GM21825 (cell line): ENCODE measurements around the gene ZNF397.

Source experiments
- ATAC-seq: cut with Tn5 transposase; IDR thresholded peaks from one replicate; pipeline ENCODE4 v1.9.1; 2021; ENCODE audit warnings: mild to moderate bottlenecking, moderate library complexity; ENCODE audit not compliant: unreplicated experiment

The ZNF397 gene

DNA sequence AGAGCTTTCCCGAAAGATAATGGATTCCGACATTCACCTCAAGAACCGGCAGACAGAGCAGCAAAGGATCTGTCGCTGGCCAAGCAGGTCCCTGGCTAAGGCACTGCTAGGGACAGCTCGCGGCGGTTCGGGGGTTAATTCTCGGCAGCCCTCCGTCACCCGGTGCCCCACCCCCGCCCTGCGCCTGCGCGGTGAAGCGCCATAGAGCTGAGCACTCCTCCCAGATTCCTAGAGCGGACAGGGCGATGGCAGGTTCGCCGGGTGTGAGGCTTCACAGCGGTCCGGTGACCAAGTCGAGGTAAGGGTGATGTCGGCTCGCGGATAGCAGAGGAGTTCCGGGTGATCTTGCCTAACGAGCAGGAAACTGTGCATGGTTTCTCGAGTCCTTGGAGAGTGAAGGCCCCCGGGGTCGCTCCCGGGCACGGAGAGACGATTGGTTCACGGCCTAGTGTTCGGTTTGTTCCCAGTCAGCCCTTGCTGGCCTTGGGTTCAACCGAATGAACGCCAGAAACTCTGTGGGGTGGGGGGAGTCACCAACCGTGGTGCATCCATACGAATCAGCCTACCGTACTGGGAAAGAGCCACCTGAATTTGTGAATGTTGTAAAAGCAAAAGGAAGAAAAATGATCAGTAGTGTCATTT lies 49.4 kb downstream of the ZNF397 start, which contains the start of gene ZSCAN30:
Gene ZSCAN30 (minus strand): TSS at position 136 of the 642 bp plus-strand sequence. CDS start 25,877 bp downstream, outside the sequence.
- ATAC-seq: peak; percentile 88

GRCh38 chr18:35291166-35291565 lies 50.3 kb downstream of the ZNF397 start:
- ATAC-seq: no peak

DNA sequence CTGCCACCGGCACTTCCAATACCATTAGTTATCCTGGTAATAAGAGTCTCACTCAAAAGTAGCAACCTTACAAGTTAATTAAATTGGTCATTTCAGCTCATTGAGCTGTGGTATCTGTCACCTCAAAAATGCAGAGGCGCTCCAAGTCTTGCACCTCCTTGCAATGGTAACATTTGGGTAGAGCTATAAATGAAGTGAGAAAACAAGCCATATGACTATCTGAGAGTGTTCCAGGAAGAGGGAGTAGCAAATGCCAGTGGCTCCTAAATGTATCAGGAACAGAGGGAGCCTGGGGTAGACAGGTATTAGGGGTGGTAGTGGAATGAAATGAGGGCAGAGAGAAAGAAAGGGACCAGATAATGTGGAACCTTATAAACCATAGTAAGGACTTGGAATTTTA lies 55.2 kb downstream of the ZNF397 start:
- ATAC-seq: no peak

DNA sequence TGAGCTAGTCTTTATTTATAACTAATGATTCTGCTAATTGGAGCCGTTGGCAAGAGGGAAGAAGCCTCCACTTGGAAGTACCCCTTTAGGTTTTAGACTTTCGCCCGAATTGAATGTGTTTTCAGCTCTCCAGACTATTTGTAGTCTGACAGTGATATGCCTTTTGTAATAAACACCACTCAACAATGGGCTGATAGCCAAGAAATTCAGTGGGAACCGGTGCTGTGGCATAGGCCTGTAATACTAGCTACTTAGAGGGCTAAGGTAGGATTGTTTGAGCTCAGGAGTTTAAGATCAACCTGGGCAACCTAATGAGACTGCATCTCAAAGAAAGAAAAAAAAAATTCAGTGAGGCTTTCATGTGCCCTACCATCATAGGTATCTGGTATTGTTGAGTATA lies 62.8 kb downstream of the ZNF397 start:
- ATAC-seq: no peak

GRCh38 chr18:35306588-35307250 lies 65.9 kb downstream of the ZNF397 start:
- no peak for ATAC-seq
